ENCODE measurements around the gene HBA1.
A peak's percentile ranks its signal among the peaks of the same experiment; 100 is the strongest.
"Not testable (repeated sequence)": the region's sequence is repeated elsewhere in the genome, so short reads cannot be mapped to it uniquely, and the experiment has no call there.

HBA1 gene

GRCh38 chr16:176006-176405, 474 bp upstream of the HBA1 start:
- not testable (repeated sequence) for H3K36me3 ChIP-seq (ENCODE audit: insufficient read depth, low read length); H3K9me3 ChIP-seq (ENCODE audit: control insufficient read depth, insufficient read depth, low read length); H3K9ac ChIP-seq (ENCODE audit: low read depth, low read length); H3K4me1 ChIP-seq (ENCODE audit: insufficient read depth, low read length)

GRCh38 chr16:177394-177822, 928 bp downstream of the HBA1 start:
- H3K4me1 ChIP-seq (ENCODE audit: insufficient read depth, low read length): no peaks in the 10 kb centered on the region; the same call in 1 of the 2 replicates
- H3K9ac ChIP-seq (ENCODE audit: low read depth, low read length): no peak overlapping the region
- no peaks in the 10 kb centered on the region for H3K36me3 ChIP-seq (ENCODE audit: insufficient read depth, low read length)
- no peaks in the 10 kb centered on the region for H3K9me3 ChIP-seq (ENCODE audit: control insufficient read depth, insufficient read depth, low read length)

GRCh38 chr16:177981-178667, 1.6 kb downstream of the HBA1 start:
- H3K36me3 ChIP-seq (ENCODE audit: insufficient read depth, low read length): no peaks in the 10 kb centered on the region
- no peak overlapping the region for H3K9ac ChIP-seq (ENCODE audit: low read depth, low read length)
- no peaks in the 10 kb centered on the region for H3K9me3 ChIP-seq (ENCODE audit: control insufficient read depth, insufficient read depth, low read length)
- no peaks in the 10 kb centered on the region; the same call in 1 of the 2 replicates for H3K4me1 ChIP-seq (ENCODE audit: insufficient read depth, low read length)

- H3K36me3 ChIP-seq (ENCODE audit: insufficient read depth, low read length): no peaks in the 10 kb centered on the region
- H3K9ac ChIP-seq (ENCODE audit: low read depth, low read length): no peak overlapping the region
- H3K9me3 ChIP-seq (ENCODE audit: control insufficient read depth, insufficient read depth, low read length): no peaks in the 10 kb centered on the region
- H3K4me1 ChIP-seq (ENCODE audit: insufficient read depth, low read length): no peaks in the 10 kb centered on the region; the same call in 1 of the 2 replicates
These were observed 2.2 kb downstream of the HBA1 start for GRCh38 chr16:178668-179015.

GRCh38 chr16:179211-180092, 3.0 kb downstream of the HBA1 start:
- Histone ChIP-seq H3K36me3 (ENCODE audit: insufficient read depth, low read length) (no peaks in the 10 kb centered on the region), H3K9me3 (ENCODE audit: control insufficient read depth, insufficient read depth, low read length) (no peaks in the 10 kb centered on the region), H3K9ac (ENCODE audit: low read depth, low read length) (no peak overlapping the region), H3K4me1 (ENCODE audit: insufficient read depth, low read length) (no peaks in the 10 kb centered on the region; the same call in 1 of the 2 replicates)

- Histone ChIP-seq H3K9ac (ENCODE audit: low read depth, low read length) (peak within 1 kb of the TSS; percentile 51), H3K36me3 (ENCODE audit: insufficient read depth, low read length) (no peaks in the 10 kb centered on the region), H3K9me3 (ENCODE audit: control insufficient read depth, insufficient read depth, low read length) (no peaks in the 10 kb centered on the region), H3K4me1 (ENCODE audit: insufficient read depth, low read length) (no peaks in the 10 kb centered on the region; the same call in 1 of the 2 replicates)
These were observed 3.7 kb downstream of the HBA1 start, which contains the start of gene HBQ1 for GRCh38 chr16:180101-180675. HBQ1 (plus strand) TSS chr16:180459; CDS start chr16:180487, 28 bp downstream.

- H3K36me3 ChIP-seq (ENCODE audit: insufficient read depth, low read length): no peaks in the 10 kb centered on the region
- H3K9me3 ChIP-seq (ENCODE audit: control insufficient read depth, insufficient read depth, low read length): no peaks in the 10 kb centered on the region
- H3K9ac ChIP-seq (ENCODE audit: low read depth, low read length): peak overlapping the region; percentile 51
- H3K4me1 ChIP-seq (ENCODE audit: insufficient read depth, low read length): no peaks in the 10 kb centered on the region; the same call in 1 of the 2 replicates
These were observed 4.4 kb downstream of the HBA1 start for GRCh38 chr16:180681-181564.

- Histone ChIP-seq H3K4me1 (ENCODE audit: insufficient read depth, low read length) (no peaks in the 10 kb centered on the region; the same call in 1 of the 2 replicates), H3K36me3 (ENCODE audit: insufficient read depth, low read length) (no peaks in the 10 kb centered on the region), H3K9ac (ENCODE audit: low read depth, low read length) (no peak overlapping the region), H3K9me3 (ENCODE audit: control insufficient read depth, insufficient read depth, low read length) (no peaks in the 10 kb centered on the region)
These were observed 5.1 kb downstream of the HBA1 start for GRCh38 chr16:181565-182021.

- H3K4me1 ChIP-seq (ENCODE audit: insufficient read depth, low read length): no peaks in the 10 kb centered on the region; the same call in 1 of the 2 replicates
- H3K9ac ChIP-seq (ENCODE audit: low read depth, low read length): no peak overlapping the region
- no peaks in the 10 kb centered on the region for H3K9me3 ChIP-seq (ENCODE audit: control insufficient read depth, insufficient read depth, low read length)
- H3K36me3 ChIP-seq (ENCODE audit: insufficient read depth, low read length): no peaks in the 10 kb centered on the region
These were observed 6.5 kb downstream of the HBA1 start for GRCh38 chr16:183005-183404.

- Histone ChIP-seq H3K9me3 (ENCODE audit: control insufficient read depth, insufficient read depth, low read length) (no peaks in the 10 kb centered on the region), H3K9ac (ENCODE audit: low read depth, low read length) (no peak overlapping the region), H3K4me1 (ENCODE audit: insufficient read depth, low read length) (no peaks in the 10 kb centered on the region; the same call in 1 of the 2 replicates), H3K36me3 (ENCODE audit: insufficient read depth, low read length) (0 out of 2 replicates have a peak, but pooled peaks cover 7% of the 10 kb centered on the region)
These were observed 8.7 kb downstream of the HBA1 start for GRCh38 chr16:185213-185612.

GRCh38 chr16:185691-186090, 9.2 kb downstream of the HBA1 start:
- Histone ChIP-seq H3K36me3 (ENCODE audit: insufficient read depth, low read length) (0 out of 2 replicates have a peak, but pooled peaks cover 10% of the 10 kb centered on the region), H3K9ac (ENCODE audit: low read depth, low read length) (no peak overlapping the region)

GRCh38 chr16:187330-187729, 10.8 kb downstream of the HBA1 start:
- Histone ChIP-seq H3K36me3 (ENCODE audit: insufficient read depth, low read length) (peaks cover 10% of the 10 kb centered on the region; the same call in 1 of the 2 replicates), H3K9me3 (ENCODE audit: control insufficient read depth, insufficient read depth, low read length) (no peaks in the 10 kb centered on the region)

More at GRCh38 chr16:185691-186090, 9.2 kb downstream of the HBA1 start:
- Histone ChIP-seq H3K9me3 (ENCODE audit: control insufficient read depth, insufficient read depth, low read length) (no peaks in the 10 kb centered on the region), H3K4me1 (ENCODE audit: insufficient read depth, low read length) (no peaks in the 10 kb centered on the region; the same call in 1 of the 2 replicates)

GRCh38 chr16:188674-189073, 12.2 kb downstream of the HBA1 start:
- Histone ChIP-seq H3K4me1 (ENCODE audit: insufficient read depth, low read length) (no peaks in the 10 kb centered on the region), H3K9ac (ENCODE audit: low read depth, low read length) (no peak overlapping the region), H3K36me3 (ENCODE audit: insufficient read depth, low read length) (peaks cover 14% of the 10 kb centered on the region; the same call in 1 of the 2 replicates), H3K9me3 (ENCODE audit: control insufficient read depth, insufficient read depth, low read length) (no peaks in the 10 kb centered on the region)

More at GRCh38 chr16:187330-187729, 10.8 kb downstream of the HBA1 start:
- Histone ChIP-seq H3K9ac (ENCODE audit: low read depth, low read length) (no peak overlapping the region), H3K4me1 (ENCODE audit: insufficient read depth, low read length) (no peaks in the 10 kb centered on the region)

Data from ES-I3 (cell line).